ENCODE results near the gene TUBB1.

Gene TUBB1

DNA sequence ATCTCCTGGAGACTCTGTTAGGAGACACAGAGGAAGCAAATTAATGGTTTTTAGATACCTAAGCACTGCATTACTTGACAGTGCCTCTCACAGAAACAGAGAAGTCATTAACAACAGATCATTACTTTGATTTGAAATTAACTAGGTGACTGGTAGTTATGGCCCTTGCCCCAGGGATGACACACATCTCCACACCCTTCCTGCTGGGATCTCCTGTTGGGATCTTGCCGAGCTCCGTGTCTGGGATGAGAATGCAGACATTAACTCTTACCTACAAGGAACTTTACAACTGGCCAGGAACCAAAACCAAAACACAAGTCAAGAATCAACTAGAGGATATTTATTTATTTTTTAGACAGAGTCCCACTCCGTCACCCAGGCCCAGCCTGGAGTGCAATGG is 25.6 kb downstream of the TUBB1 start:
- DNase-seq, result no peak

DNA sequence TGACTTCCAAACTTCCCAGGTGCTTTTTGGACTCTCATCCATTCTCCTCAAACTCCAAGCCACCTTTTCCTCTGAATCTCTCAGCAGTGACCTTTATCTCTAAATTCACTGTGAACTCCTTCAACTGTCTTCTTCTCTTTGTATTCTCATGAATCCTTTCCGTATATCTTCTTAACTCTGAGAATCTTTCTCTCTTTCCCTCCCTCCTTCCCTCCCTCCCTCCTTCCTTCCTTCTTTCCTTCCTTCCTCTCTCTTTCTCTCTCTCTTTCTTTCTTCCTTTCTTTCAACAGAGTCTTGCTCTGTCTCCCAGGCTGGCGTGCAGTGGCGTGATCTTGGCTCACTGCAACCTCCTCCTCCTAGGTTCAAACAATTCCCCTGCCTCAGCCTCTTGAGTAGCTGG is 27.6 kb downstream of the TUBB1 start:
- DNase-seq, result no peak

DNA sequence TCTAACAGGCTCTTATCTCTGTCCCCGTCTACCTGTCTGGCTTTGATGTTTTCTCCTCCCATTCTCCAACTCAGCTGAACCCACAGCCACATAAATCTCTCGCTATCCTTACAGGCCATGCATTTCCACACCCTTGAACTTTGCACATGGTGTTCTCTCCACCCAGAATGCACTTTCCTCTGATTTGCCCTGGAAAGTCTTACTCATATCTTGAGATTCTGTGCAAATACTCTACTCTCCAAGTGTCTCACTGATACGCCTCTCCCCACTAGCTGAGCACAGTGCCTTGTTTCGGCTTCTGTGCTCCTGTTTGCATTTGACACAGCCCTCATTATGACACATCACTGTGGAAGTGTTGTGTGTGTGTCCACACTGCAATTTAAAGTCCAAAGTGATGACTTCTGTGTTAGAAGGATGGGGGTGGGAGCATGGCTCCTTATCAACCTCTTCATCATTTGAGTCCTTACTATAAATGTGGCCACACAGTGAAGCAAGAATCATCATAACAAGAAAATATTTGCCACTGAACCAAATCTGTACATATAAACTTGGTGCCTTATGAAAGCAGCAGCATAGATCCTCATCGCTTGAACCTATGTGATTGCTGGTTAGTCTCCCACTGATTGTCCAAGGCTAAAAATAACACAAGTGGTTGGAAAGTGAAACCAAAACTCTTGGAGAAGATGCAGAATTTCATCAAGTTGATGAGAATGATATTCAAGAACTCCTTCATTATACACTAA is 28.9 kb downstream of the TUBB1 start:
- no peak for DNase-seq

DNA sequence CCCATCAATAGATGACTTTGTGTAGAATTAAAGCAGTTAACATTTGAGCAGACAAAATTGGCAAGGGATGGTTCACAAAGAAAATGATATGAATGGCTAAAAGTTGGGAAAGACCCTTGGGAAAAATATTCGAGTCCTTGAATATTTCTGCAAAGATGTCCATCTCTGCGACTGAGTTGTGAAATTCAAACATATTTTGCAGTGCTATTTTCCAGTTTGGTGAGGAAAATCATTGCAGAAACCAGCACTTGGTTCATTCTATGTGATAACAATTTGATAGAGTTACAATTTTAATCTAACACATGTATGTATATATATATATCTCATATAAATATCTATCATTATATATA is 29.4 kb downstream of the TUBB1 start:
- DNase-seq, result no peak

DNA sequence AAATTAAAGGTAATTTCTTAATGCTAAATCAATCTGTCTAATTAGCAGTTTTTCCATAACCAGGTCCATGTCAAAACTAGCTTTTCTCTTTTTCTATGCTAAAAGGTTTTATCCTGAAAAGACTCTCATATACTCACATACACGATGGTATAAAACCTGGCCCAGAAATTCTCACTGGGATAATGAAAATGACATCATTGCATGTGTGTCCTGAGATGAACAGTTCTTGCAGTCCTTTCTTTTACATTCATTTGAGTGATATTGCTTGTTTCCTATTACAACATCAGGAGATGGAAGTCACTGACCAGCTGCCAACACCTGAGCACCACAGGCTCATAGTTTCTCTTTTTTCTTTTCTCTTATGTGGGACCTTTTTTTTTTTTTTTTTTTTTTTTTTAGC is 31.2 kb downstream of the TUBB1 start:
- DNase-seq, result no peak

DNA sequence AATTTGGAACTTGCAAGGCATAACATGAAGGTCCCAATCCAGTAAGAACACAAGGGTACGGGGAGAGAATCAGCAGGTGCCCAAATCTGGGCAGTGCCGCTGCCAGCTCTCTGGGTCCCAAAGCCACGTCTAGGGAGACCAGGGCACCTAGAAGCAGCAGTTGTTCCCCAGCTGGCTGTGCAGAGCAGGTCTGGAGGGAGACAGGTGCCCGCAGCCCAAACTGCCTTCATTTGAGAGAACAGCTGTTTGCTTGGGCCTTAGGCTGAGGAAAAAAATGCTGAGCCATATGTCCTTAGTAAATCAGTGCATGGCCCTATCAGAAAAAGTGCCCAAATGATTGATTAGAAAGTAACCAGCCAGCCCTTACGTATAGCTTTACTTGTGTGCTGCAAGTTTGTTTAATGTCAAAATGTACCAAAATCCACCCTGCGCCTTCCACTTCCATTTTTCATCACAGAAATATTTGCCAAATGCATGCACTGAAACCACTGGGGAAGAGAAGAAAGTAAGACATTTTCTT is 32.5 kb downstream of the TUBB1 start:
- no peak for DNase-seq

DNA sequence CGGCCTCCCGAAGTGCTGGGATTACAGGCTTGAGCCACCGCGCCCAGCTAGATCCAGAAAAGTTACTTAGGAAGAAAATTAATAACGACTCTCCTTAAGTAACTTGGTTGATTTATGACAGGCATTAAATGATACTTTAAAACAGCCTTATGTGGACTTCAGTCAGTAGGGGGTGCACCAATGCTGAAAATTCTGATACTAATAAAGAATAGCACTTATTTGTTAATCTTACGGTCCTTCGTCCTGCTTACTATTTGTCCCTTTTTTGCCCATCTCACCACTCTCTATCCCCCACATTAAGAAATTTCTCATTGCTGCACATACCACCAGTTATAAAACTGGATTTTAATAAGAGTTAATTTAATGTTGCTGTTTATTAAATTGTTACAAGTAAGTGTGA is 36.1 kb downstream of the TUBB1 start:
- no peak for DNase-seq

DNA sequence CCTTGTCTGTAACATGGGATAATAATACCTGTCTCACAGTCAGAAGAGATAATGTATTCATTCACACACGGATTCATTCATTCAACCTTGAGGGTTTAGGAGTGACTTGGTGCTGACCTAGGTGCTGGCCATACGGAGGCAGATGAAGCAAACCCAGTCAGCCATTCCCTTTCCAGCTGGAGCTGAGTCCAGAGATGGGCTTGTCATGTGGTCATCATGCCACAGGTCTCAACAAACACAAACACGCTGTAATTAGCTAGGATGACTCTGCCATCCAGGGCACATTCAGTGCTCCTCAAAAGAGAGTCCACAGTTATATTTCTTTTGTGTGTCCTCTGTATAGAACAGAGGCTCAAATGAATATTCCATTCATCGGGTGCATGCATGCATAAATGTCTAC is 42.9 kb downstream of the TUBB1 start:
- DNase-seq, result no peak

DNA sequence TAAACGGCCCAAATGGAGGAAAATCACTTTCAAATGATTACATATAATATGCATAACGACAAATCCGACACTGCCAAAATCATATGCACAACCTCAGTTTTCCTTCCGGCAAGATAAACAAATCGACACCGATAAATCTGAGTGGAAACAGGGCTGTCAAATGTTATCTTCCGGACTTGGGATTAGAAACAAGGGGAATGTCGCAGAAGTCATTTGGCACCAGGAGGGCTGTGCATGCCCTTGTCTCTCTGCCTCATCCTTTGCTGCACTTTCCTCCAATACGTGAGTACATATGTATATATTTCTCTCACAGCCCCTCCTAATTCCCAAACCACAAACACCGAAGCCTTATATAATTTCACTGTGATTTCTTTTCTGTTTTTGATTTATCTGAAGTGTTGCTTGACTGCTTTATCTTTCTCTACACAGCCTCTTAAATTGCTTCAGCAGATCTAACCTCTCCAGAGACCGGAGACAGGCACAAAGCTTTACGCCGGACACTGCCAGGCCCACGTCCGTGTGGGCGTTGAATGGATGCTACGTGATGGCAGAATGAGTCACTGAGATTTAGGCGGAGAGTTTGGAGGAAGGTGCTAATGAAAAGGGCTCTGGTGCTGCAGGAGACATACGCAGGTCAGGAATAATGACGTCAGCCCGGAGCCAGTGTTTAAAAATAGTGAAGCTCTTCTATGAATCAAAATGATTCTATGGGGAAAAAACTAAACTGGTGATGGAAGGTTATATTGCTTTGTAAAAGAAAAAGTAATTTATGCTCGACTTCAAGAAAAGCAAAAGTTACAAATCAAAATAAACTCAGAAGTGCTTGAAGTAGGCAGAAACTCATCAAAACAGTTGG is 44.4 kb downstream of the TUBB1 start:
- DNase-seq, result no peak

DNA sequence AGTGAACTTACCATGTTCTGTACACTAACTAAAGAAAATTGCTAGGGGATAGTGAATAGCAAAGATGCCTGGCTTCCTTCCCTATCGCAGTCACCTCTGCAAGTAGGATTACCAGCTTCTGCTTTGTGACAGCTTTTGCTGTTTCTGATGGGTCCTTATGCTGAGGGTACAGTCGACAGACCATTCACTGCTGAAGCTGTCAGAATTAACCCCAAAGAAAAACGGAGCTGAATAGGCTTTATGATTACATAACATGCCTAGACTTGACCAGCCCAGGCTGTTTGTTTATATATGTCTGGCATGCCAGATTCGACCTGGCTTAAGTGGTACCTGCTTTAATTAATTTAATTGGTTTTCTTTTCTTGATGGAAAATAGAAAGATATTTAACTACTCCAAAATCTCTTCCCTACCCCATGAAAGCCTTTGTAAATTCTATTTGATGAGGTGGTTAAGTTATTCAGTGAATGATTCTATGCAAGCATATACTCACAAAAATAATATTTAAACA is 45.0 kb downstream of the TUBB1 start:
- DNase-seq, result no peak

DNA sequence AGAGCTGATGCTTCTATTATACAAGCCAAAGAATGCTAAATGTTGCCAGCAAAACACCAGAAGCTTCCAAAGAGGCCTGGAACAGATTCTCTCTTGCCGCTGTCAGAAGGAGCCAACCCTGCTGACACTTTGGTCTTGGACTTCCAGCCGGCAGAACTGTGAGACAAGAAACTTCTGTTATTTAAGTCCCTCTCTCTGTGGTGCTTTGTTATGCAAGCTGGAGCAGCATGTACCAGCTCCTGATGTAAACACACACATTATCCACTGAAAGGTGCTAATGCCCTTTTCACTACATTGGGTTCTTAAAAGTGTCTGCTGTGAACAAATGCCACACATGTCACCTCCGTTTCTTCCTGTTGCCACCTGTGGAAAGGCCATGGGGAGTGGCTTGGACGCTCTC is 49.3 kb downstream of the TUBB1 start:
- DNase-seq, result no peak

DNA sequence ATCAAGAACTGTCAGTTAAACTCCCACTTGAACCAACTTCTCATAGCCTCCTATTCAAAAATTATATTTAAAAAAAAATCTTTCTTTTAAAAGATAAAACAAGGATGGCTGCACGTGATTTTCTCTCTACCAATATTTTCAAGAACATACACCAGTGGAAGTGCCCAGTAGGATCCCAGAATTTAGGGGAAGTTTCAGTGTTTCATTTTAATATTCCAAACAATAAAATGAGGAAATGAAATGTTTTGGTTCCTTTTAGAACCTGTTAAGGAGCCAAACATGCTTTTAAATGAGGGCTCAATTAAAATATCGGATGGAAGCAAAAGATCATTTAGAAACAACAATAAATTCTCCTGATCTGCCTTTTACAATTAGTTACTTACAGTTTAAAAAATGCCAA is 49.8 kb downstream of the TUBB1 start:
- no peak for DNase-seq

DNA sequence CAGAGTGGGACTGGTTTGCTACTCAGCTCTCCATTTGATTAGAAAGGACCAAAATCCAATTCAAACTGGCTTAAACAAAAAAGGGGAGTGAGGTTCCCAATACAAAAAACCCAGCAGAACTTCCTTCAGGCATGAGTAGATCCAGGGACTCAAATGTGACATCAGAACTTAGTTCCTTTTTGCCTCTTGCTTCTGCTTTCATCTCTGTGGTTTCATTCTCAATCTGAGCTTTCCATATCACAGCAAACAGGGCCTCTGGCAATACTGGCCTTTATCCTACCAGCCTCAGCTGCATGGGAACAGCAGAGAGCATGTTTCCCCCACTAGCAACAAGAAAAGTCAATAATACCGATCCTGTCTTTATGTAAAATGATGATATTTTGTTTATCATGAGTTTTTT is 52.0 kb downstream of the TUBB1 start:
- DNase-seq, result no peak

DNA sequence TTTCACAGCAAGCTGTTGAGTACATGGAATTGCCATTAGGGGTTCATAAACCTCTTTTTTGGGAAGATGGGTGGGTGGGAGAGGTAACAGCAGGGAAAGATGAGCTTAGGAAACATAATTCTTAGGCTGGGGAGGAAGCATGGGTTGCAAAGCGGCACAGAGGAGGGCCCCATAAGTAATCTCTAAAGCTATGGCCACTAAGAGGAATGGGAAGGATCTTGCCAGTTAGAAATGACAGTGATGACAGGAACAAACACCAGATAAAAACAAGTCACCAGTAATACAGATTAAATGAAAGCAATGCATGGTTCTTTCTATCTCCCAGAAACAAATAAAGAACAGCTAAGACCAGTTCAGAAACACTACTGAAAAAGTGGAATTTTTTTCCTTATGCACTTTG is 54.4 kb downstream of the TUBB1 start:
- DNase-seq, result no peak

DNA sequence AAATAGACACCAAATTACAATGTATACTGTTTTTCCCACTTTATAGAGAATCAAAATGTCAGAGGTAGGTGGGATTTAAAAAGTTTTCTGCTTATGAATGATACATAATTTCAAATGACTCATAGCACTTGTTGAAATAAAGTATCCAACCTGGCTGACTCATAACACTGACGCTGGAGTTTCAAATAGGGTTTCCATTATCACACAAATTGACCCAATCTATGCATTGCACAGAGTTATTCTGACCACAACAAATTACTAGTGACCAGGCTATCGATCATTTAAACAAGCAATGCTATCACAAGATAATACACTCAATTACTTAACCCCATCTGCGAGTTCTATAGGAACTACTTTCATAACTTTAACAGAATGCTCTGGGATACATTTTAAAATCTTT is 55.2 kb downstream of the TUBB1 start:
- DNase-seq, result no peak

DNA sequence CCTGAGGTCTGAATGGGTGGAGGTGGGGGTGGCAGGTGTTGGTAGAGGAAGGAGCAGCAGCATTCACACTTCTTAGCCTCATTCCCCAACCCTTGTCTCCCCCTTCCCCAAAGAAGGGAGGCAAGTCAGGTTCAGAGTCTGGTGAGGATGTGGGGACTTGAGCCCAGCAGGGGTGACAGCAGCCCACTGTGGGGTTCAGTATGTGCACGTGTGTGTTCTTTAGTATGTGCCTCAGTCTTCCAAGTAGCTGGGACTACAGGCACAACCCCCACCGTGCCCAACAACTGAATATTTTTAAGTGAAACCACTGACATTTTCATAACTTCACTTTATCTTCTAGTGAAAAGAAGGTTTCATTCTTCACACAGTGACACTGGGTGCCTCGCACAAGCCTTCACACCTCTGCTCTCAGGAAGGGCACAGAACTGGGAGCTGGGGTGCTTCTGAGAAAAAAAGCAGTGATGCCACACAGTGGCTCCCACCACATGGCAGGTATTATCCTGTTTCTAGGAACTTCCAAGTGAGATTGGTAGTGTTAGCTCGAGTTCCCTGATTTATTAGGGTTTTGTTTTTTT is 56.8 kb downstream of the TUBB1 start:
- no peak for DNase-seq
